Measurements from ENCODE around the gene HS3ST6.
A peak's percentile ranks its signal among the peaks of the same experiment; 100 is the strongest.
"Not testable (repeated sequence)": the region's sequence is repeated elsewhere in the genome, so short reads cannot be mapped to it uniquely, and the experiment has no call there.

HS3ST6 gene

DNA sequence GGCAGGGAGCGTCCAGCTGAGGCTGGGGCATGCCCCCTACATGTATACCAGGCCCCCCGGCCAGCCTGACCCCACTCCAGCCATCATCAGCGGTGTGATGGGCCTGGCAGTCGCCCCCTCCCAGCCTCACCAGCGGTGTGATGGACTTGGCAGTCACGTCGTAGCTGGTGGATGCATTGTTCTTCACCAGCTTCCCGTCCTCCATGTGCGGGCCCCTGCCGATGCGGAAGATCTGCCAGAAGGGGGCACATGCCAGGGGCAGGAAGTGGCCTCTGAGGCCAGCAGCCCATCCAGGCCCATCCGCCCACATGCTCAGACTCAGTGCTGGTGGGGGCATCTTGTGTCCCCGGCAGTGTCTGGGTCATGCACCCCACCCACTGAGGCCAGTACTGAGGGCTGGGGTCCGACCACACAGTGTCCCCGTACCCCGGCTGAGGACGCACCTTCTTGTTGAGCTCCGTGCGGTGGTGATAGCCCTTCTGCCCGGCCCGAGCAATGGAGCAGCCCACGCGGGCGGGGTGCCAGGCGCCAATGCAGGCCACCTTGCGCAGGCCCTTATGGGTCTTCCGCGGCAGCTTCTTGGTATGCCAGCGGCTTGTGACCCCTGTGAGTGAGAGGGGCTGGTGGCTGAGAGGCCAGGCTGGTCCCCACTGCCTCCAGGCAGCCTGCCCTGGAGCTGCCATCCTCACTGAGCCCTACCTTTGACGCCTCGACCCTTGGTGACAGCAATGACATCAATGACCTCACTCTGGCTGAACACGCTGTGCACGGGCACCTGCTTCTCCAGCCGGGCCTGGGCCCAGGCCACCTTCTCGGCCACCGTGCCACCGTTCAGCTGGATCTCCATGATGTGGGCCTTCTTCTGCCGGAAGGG, 28.5 kb upstream of the HS3ST6 start:
- no peak for DNase-seq

- no peak for DNase-seq
These were observed 27.6 kb upstream of the HS3ST6 start for GRCh38 chr16:1945559-1946391.

- DNase-seq, result no peak
These were observed 26.5 kb upstream of the HS3ST6 start for GRCh38 chr16:1944612-1945199.

DNA sequence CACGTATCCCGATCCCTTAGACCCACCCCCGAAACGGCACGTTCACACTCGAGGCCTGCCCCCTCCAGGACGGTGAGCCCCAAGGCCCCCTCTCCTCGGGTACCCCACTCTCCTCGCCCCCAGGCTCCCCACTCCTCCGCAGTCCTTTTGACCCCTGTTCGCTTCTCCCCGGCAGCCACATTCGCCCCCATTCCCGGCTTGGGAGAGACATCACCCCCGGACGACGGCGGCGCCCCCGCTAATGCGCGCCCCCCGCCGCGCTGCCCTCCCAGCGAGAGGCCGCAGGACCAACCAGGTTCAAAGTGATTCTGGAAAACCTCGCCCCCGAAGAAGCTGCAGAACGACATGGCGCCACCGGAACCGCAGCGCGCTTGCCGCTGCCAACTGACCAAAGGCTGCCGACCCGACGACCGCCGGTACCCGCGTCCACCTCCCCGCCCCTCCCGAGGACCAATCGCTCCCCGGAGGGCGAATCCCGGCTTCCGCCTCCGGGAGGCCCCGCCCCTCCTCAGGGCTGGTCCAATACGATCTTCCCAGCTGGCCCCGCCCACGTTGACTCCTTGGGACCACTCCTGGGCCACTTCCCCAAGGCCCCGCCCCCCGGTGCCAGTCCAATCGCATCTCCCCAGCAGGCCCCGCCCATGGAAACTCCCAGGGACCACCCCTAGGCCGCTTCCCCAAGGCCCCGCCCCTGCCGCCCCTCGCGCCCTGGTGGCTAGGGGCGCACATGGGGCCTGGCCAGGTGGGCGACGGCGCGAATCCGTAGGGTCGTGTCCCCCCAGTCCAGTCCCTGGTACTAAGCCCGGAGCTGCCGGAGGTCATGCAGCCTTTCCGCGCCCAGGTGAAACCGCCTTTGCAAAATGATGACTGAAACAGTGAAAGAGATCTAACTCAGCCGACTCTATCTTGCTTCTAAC, 24.9 kb upstream of the HS3ST6 start, which contains the start of gene MSRB1:
Gene MSRB1, minus strand, starts transcription at position 390 of the 917 bp plus-strand sequence. Its CDS starts 43 bp downstream, at position 347.
- peak; percentile 100 for DNase-seq

- no peak for DNase-seq
These were observed 24.0 kb upstream of the HS3ST6 start for GRCh38 chr16:1942047-1942809.

GRCh38 chr16:1941162-1942046, 23.2 kb upstream of the HS3ST6 start:
- no peak for DNase-seq

DNA sequence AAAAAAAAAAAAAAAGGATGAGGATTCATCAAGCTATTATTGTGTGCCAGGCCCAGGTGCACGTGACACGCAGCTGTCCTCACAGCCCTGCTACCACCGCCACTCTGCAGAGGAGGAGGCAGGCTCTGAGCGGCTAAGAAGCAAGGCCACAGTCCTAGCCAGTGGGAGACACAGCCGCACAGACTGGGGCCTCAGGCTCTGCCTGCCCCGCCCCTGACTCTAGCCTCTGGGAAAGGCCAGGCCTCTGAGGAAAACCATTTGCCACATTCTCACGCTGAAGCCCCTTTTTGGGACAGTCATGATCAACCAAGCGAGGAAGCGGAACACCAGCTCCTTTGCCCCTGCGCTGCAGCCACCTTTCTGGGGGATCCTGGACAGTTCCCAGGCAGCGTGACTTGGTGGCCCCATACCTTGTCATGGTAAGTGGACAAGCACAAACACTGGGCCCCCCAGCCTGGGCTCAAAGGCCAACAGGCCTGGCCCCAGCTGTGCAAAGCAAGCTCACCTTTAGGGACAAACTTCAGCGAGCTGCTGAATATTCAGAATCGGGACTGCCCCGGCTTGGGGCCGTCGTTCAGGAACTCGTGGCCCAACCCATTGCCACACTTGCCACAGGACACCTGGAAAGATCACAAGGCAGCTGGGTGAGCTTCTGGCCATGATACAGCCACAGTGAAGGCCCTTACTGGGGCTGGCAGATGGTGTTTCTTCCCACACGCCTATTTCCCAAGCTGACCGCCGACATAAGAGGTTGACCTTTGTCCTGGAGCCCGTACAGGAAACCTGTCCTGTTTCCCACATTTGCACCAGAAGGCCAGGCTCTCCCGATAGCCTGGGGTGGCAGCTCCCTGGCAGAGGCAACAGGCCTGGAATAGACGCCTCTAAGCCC, 22.3 kb upstream of the HS3ST6 start:
- no peak for DNase-seq

- not testable (repeated sequence) for DNase-seq
These were observed 21.6 kb upstream of the HS3ST6 start for GRCh38 chr16:1939833-1940232.

DNA sequence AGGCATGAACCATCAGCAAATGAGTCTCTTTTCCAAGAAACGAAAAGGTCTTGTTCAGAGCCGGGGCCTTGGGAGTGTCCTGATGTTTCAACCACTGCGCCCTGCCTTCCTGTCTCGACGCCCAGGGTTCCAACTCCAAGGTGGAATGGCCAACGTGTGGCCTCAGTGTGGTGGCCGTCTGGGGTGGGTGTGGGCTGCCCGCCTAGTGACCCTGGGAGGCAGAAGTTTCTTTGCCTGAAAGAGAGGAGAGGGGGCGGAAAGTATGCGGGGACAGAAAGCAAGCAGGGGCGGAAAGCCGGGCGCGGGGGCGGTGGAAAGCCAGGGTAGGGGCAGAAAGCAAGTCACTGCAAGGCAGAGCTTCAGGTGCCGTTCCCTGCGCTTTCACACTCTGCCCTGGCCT, 20.7 kb upstream of the HS3ST6 start:
- DNase-seq, result no peak

- DNase-seq, result no peak
These were observed 20.1 kb upstream of the HS3ST6 start for GRCh38 chr16:1938316-1938715.

DNA sequence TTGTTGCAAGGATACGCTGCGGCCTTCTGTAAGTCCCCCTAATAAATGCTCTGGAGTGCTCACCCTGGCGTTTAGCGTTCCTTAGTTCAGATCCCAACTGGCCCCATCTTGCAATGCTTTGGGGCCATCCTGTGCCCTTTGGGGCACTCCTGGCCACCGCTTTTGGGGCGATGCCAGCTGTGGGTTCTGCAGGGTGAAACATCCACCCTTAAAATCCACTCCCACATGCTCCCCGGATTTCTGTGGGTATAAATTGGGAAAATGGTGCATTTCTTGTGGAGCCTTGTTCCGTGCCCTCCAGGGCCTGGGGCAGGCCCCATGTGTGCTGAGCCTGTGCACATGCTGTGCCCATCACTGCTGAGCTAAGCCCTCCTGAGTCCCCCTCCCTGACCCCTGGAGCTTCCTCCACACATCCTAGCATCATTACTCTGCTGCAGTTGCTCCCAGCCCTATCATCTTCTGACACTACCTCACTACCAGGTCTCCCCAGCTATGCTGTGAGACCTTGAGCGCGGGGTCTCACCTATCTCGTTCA, 18.8 kb upstream of the HS3ST6 start:
- DNase-seq, result no peak

DNA sequence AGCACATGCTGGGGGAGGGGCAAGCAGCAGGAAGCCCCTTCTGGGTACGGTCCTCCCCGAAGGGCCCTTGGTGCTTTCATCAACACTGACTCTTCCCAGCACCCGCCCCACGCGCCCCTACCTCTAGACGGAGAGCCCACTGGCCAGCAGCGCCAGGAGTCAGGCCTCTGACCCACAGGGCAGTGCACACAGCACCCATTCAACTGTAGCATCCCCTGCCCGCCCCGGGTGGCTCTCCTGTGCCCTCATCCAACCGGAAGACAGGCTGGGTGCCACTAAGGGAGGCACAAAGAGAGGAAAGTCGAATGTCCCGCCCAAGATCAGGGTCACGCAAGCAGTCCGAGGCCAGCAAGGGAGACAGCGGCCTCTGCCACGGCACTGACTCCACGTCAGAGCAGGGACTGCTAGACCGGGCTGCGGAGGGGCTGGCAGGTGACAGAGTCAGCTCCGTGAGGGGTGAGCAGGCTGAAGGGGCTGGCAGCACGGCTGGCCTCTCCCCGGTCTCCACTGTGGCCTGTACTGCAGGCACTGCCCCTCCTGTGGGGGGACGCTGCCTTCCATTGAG, 15.0 kb upstream of the HS3ST6 start:
- DNase-seq, result no peak

GRCh38 chr16:1932050-1933028, 14.1 kb upstream of the HS3ST6 start:
- no peak for DNase-seq

- DNase-seq, result no peak
These were observed 12.1 kb upstream of the HS3ST6 start for GRCh38 chr16:1930338-1930720.

DNA sequence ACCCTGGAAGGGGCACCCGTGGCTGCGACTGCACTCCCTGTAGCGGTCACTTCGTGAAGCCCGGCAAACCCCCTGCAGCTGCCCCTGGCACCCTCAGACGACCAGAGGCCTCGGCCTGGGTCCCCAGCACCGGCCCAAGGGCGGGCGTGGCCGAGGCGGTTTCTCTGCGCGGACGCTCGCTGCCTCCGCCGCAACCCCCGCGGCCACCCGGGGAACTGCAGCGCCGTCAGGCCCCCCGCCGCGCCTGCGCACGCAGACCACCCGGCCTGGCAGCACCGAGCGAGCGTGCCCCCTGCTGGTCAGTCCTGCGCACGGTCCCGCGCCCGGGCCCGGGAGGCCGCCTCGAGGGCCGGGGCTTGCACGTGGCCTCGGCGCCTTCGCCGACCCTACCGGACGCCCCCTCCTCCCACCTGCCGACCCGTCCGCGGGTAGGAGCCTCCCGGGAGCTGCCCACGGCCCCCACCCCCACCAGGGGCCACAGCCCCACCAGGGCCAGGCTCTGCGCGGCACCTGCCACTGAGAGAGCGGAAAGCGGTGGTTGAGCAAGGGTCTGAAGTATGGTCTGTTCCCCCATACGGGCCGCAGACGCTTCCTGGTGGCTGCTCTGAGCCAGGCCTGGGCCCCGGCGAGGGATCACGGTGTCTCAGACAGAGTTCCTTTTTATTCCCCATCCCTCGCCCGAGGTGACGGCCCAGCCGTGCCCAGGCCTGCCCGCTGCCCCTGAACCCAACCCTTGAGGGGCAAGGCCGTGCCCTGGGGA, 11.5 kb upstream of the HS3ST6 start:
- peak; percentile 92 for DNase-seq

DNA sequence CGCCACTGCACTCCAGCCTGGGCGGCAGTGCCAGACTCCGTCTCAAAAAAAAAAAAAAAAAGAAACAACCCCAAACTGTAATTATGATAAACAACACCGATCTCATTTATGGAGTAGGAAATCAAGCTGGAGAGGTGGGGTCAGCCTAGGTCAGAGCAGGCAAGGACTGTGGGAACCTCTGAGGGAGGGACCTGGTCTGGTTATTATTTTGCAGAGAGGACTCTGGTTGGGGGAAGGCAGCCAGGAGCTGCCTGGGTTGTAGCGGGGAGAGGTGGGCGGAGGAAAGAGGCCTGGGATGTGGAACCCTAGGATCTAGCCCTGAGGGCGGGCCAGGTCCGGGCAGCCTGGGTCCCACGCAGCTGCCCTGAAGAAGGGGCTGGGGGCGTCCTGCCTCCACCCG, 10.9 kb upstream of the HS3ST6 start:
- no peak for DNase-seq

GRCh38 chr16:1926271-1926670, 8.1 kb upstream of the HS3ST6 start:
- DNase-seq, result no peak
